HepG2 (cell line): ENCODE measurements around the gene ZSWIM8. TPM values are rescaled to one million over a fixed set of nuclear protein-coding genes. Genes with fewer than 3 reads are reported as not detected.

ENCODE experiments used
- ATAC-seq: fragments of 200-7000 bp; cut with Tn5 transposase; 3 replicates; pipeline ENCODE4 v1.9.1; 2020; ENCODE audit warnings: mild to moderate bottlenecking, moderate library complexity
- BruUV-seq: library from RNA; stranded (reverse); fragments of 400-500 nt; replicated peaks from 2 replicates; lab custom pipeline; 2021; lab: Mats Ljungman, UMichigan
- CTCF ChIA-PET: fragments of 300-600 bp; formaldehyde crosslinking; extraction: SDS; loops from one replicate; lab custom pipeline; 2021; ENCODE audit warnings: low total read pairs, inconsistent platforms, low intra/inter-chr PET ratio; lab: Yijun Ruan, JAX
- POLR2A ChIA-PET: fragments of 350-600 bp; sonication (Branson Sonifier 250); formaldehyde crosslinking; loops from one replicate; lab custom pipeline; 2020; ENCODE audit warnings: antibody characterized with exemption, inconsistent platforms; lab: Yijun Ruan, JAX
- DNase-seq: peaks from one replicate; pipeline ENCODE4 v3.0.0-alpha.2; 2015; ENCODE audit warnings: low spot score
- FAIRE-seq: peaks from 3 replicates; lab custom pipeline; 2011; peaks lifted over from hg19 to GRCh38; lab: Jason Lieb, UNC
- H2AFZ ChIP-seq: one replicate; pipeline ENCODE4 v1.6.1; 2011; ENCODE audit warnings: low read length, inconsistent platforms
- H3K27ac ChIP-seq: fragments of 300-600 bp; 3 replicates; pipeline ENCODE4 v1.8.0; 2011; ENCODE audit warnings: mixed run types, mild to moderate bottlenecking, mixed read lengths, low read length, inconsistent platforms; ENCODE audit not compliant: insufficient read depth; ENCODE audit errors: extremely low read length
- H3K27me3 ChIP-seq, 2 experiments: fragments of 200-600 bp in 1 of 2; 2 replicates in 1 of 2; 3 replicates in 1 of 2; pipeline versions ENCODE4 v1.6.0 to v1.8.0; 2011; ENCODE audit warnings: low read length in 2 of 2, mild to moderate bottlenecking in 2 of 2, moderate library complexity in 2 of 2, inconsistent platforms in 1 of 2; ENCODE audit not compliant: insufficient read depth in 2 of 2, control insufficient read depth in 1 of 2
- H3K36me3 ChIP-seq, 2 experiments: fragments of 200-600 bp in 1 of 2; replicated peaks in 1 of 2; 2 replicates in 1 of 2; 3 replicates in 1 of 2; pipeline versions ENCODE4 v1.5.1 to v1.8.0; 2011; ENCODE audit warnings: low read length in 2 of 2, inconsistent platforms in 1 of 2; ENCODE audit not compliant: insufficient read depth in 2 of 2, control insufficient read depth in 1 of 2
- H3K4me1 ChIP-seq: 2 replicates; pipeline ENCODE4 v1.5.1; 2012; ENCODE audit warnings: low read length, inconsistent platforms; ENCODE audit not compliant: insufficient read depth
- H3K4me2 ChIP-seq: 2 replicates; pipeline ENCODE4 v1.6.0; 2011; ENCODE audit warnings: low read depth, low read length, inconsistent platforms
- H3K4me3 ChIP-seq, 3 experiments: fragments of 200-600 bp in 1 of 3; sonication (generic), shearing (Covaris generic) in 1 of 3; replicated peaks in 1 of 3; 2 replicates each; pipeline ENCODE4 v1.5.1; 2011 to 2016; ENCODE audit warnings: low read length in 3 of 3, inconsistent platforms in 2 of 3, low read depth in 2 of 3, mild to moderate bottlenecking in 2 of 3, control low read depth in 1 of 3, mixed read lengths in 1 of 3; ENCODE audit not compliant: insufficient read depth in 1 of 3
- H3K79me2 ChIP-seq: one replicate; pipeline ENCODE4 v1.6.1; 2011; ENCODE audit warnings: low read length, inconsistent platforms; ENCODE audit not compliant: insufficient read depth
- H3K9ac ChIP-seq: 2 replicates; pipeline ENCODE4 v1.6.0; 2011; ENCODE audit warnings: mild to moderate bottlenecking, low read depth, low read length, inconsistent platforms; ENCODE audit not compliant: insufficient read depth
- H3K9me3 ChIP-seq: 2 replicates; pipeline ENCODE4 v1.5.1; 2012; ENCODE audit warnings: mild to moderate bottlenecking, low read length
- H4K20me1 ChIP-seq: 2 replicates; pipeline ENCODE4 v1.6.0; 2011; ENCODE audit warnings: inconsistent platforms, mild to moderate bottlenecking, low read length, moderate library complexity; ENCODE audit not compliant: insufficient read depth
- ARHGAP35 ChIP-seq: sonication (generic); formaldehyde crosslinking; IDR thresholded peaks from 2 replicates; pipeline ENCODE4 v1.9.0; 2022; ENCODE audit warnings: mild to moderate bottlenecking, inconsistent platforms, moderate library complexity, missing genetic modification reagents, borderline replicate concordance
- BCL6 ChIP-seq: IDR thresholded peaks from 2 replicates; pipeline ENCODE4 v1.6.1; 2016; ENCODE audit warnings: missing genetic modification reagents, missing compliant biosample characterization
- GTF2F1 ChIP-seq: fragments of 150-350 bp; IDR thresholded peaks from 2 replicates; pipeline ENCODE4 v1.6.1; 2014; ENCODE audit warnings: low read length
- GZF1 ChIP-seq: sonication (generic); formaldehyde crosslinking; IDR thresholded peaks from 2 replicates; pipeline ENCODE4 v1.5.1; 2020; ENCODE audit warnings: mild to moderate bottlenecking, missing genetic modification reagents
- IKZF4 ChIP-seq: sonication (generic); formaldehyde crosslinking; IDR thresholded peaks from 2 replicates; pipeline ENCODE4 v1.5.1; 2020; ENCODE audit warnings: borderline replicate concordance, mild to moderate bottlenecking, low read depth, missing genetic modification reagents; ENCODE audit errors: not compliant biosample characterization
- NCOR1 ChIP-seq: fragments of 200-600 bp; sonication (generic); IDR thresholded peaks from 2 replicates; pipeline ENCODE4 v1.7.0; 2017; ENCODE audit warnings: antibody characterized with exemption, low read length, borderline replicate concordance
- RXRB ChIP-seq: IDR thresholded peaks from 2 replicates; pipeline ENCODE4 v1.6.1; 2016; ENCODE audit warnings: borderline replicate concordance, missing genetic modification reagents, missing compliant biosample characterization
- SP4 ChIP-seq: sonication (generic); formaldehyde crosslinking; IDR thresholded peaks from 2 replicates; pipeline ENCODE4 v1.8.1; 2023; ENCODE audit warnings: mild to moderate bottlenecking, missing genetic modification reagents
- TBL1XR1 ChIP-seq: fragments of 150-350 bp; IDR thresholded peaks from 2 replicates; pipeline ENCODE4 v1.6.1; 2014; ENCODE audit warnings: borderline replicate concordance, low read length; ENCODE audit not compliant: partially characterized antibody
- ZNF251 ChIP-seq: sonication (generic); formaldehyde crosslinking; IDR thresholded peaks from 2 replicates; pipeline ENCODE4 v1.9.0; 2021; ENCODE audit warnings: mild to moderate bottlenecking, missing genetic modification reagents
- ZNF256 ChIP-seq: sonication (generic); formaldehyde crosslinking; conservative IDR thresholded peaks from 2 replicates; pipeline ENCODE4 v1.4.0; 2020; ENCODE audit warnings: missing genetic modification reagents
- ZNF335 ChIP-seq: sonication (generic); formaldehyde crosslinking; IDR thresholded peaks from 2 replicates; pipeline ENCODE4 v1.4.0; 2020; ENCODE audit warnings: missing genetic modification reagents
- ZNF607 ChIP-seq: sonication (generic); formaldehyde crosslinking; IDR thresholded peaks from 2 replicates; pipeline ENCODE4 v1.5.1; 2020; ENCODE audit warnings: missing genetic modification reagents, mild to moderate bottlenecking, borderline replicate concordance
- ZSCAN9 ChIP-seq: IDR thresholded peaks from 2 replicates; pipeline ENCODE4 v1.6.1; 2016; ENCODE audit warnings: borderline replicate concordance
- WGBS: methylation state at CpG from one replicate; pipeline ENCODE4 v1.1.6; 2017; ENCODE audit warnings: low lambda C conversion rate; 5-methylcytosine and 5-hydroxymethylcytosine counted together
- in situ Hi-C: cut with HindIII; loops from 2 replicates; pipeline ENCODE4 v1.10.0; 2017; ENCODE audit warnings: low pct_unique_long_range_greater_than_20kb; ENCODE audit not compliant: extremely low pct_ligation_motif_present
- intact Hi-C: fragments of 100-400 bp; cut with micrococcal nuclease; formaldehyde crosslinking; loops from one replicate; pipeline ENCODE4 v1.10.0; 2022; ENCODE audit not compliant: unreplicated experiment
- polyA plus RNA-seq, 8 experiments: library from polyadenylated mRNA; depleted of rRNA in 3 of 8; stranded (reverse) in 7 of 8; unstranded in 1 of 8; fragments of >200 nt; fragmentation: Illumina TruSeq in 4 of 8; extraction: Trizol in 4 of 8; gene quantifications; 2 replicates each; pipeline versions ENCODE4 v1.2.1 to v1.2.3, GENCODE V29; 2011 to 2016; ENCODE audit warnings: low read depth in 4 of 8, missing spikeins in 1 of 8, mixed read lengths in 1 of 8; ENCODE audit not compliant: insufficient read depth in 1 of 8
- total RNA-seq, 5 experiments: library from RNA; depleted of rRNA; stranded (reverse); fragments of >200 nt; fragmentation: Illumina TruSeq; extraction: Trizol; gene quantifications; 2 replicates each; pipeline ENCODE4 v1.2.3, GENCODE V29; 2016; ENCODE audit warnings: low read depth in 1 of 5
- TF ChIP-seq, protein P1 (sequence below): sonication (generic); formaldehyde crosslinking; IDR thresholded peaks from 2 replicates; pipeline ENCODE4 v1.8.0; 2022; ENCODE audit warnings: missing genetic modification reagents, mild to moderate bottlenecking, borderline replicate concordance
- TF ChIP-seq, protein P2 (sequence below): sonication (generic); formaldehyde crosslinking; IDR thresholded peaks from 2 replicates; pipeline ENCODE4 v1.5.1; 2020; ENCODE audit warnings: missing genetic modification reagents, mild to moderate bottlenecking, borderline replicate concordance
- TF ChIP-seq, protein P3 (sequence below): sonication (generic); formaldehyde crosslinking; IDR thresholded peaks from 2 replicates; pipeline ENCODE4 v1.9.0; 2021; ENCODE audit warnings: missing genetic modification reagents, borderline replicate concordance
- TF ChIP-seq, protein P4 (sequence below): IDR thresholded peaks from 2 replicates; pipeline ENCODE4 v1.6.1; 2016; ENCODE audit warnings: control low read depth

The ZSWIM8 gene
- total and polyA plus RNA-seq, 2 of the 13 experiments (the other 11 are each of a cell fraction or from before 2014, with no cell fraction given) = 39.9 to 98.2 TPM

DNA sequence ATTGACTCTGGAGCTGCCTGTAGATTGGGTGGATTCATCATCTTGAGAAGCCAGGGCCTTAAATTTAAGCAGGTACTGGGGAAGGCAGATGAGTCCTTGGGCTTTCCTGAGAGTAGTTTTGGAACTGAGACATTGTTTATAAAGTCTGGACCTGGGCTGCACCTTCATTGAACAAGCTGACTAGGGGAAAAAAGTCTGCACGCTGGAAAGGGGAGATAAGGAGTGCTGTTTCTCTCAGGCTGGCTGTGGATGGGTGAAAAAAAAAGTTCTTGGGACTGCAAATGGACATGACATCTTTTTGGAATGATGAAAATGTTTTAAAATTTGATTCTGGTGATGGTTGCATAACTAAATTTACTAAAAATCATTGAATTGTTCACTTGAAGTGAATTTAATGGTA, 29.2 kb upstream of the ZSWIM8 start:
- CTCF ChIA-PET = no interaction called here
- in situ Hi-C loops = no loop called here
- TF ChIP-seq BCL6 (CRISPR knock-in tag) (no peak), IKZF4 (no peak), NCOR1 (no peak), ZNF335 (CRISPR knock-in tag) (no peak), ARHGAP35 (CRISPR knock-in tag) (no peak), ZNF607 (CRISPR knock-in tag) (no peak), ZNF251 (CRISPR knock-in tag) (no peak), RXRB (CRISPR knock-in tag) (no peak), TBL1XR1 (no peak), GZF1 (CRISPR knock-in tag) (no peak), ZNF256 (CRISPR knock-in tag) (no peak), SP4 (CRISPR knock-in tag) (no peak), GTF2F1 (no peak), ZSCAN9 (CRISPR knock-in tag) (no peak)
- TF ChIP-seq, protein P1, sequence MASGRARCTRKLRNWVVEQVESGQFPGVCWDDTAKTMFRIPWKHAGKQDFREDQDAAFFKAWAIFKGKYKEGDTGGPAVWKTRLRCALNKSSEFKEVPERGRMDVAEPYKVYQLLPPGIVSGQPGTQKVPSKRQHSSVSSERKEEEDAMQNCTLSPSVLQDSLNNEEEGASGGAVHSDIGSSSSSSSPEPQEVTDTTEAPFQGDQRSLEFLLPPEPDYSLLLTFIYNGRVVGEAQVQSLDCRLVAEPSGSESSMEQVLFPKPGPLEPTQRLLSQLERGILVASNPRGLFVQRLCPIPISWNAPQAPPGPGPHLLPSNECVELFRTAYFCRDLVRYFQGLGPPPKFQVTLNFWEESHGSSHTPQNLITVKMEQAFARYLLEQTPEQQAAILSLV = no peak
- TF ChIP-seq, protein P2, sequence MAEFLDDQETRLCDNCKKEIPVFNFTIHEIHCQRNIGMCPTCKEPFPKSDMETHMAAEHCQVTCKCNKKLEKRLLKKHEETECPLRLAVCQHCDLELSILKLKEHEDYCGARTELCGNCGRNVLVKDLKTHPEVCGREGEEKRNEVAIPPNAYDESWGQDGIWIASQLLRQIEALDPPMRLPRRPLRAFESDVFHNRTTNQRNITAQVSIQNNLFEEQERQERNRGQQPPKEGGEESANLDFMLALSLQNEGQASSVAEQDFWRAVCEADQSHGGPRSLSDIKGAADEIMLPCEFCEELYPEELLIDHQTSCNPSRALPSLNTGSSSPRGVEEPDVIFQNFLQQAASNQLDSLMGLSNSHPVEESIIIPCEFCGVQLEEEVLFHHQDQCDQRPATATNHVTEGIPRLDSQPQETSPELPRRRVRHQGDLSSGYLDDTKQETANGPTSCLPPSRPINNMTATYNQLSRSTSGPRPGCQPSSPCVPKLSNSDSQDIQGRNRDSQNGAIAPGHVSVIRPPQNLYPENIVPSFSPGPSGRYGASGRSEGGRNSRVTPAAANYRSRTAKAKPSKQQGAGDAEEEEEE (CRISPR knock-in tag) = no peak
- TF ChIP-seq, protein P3, sequence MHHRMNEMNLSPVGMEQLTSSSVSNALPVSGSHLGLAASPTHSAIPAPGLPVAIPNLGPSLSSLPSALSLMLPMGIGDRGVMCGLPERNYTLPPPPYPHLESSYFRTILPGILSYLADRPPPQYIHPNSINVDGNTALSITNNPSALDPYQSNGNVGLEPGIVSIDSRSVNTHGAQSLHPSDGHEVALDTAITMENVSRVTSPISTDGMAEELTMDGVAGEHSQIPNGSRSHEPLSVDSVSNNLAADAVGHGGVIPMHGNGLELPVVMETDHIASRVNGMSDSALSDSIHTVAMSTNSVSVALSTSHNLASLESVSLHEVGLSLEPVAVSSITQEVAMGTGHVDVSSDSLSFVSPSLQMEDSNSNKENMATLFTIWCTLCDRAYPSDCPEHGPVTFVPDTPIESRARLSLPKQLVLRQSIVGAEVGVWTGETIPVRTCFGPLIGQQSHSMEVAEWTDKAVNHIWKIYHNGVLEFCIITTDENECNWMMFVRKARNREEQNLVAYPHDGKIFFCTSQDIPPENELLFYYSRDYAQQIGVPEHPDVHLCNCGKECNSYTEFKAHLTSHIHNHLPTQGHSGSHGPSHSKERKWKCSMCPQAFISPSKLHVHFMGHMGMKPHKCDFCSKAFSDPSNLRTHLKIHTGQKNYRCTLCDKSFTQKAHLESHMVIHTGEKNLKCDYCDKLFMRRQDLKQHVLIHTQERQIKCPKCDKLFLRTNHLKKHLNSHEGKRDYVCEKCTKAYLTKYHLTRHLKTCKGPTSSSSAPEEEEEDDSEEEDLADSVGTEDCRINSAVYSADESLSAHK (CRISPR knock-in tag) = no peak
- TF ChIP-seq, protein P4, sequence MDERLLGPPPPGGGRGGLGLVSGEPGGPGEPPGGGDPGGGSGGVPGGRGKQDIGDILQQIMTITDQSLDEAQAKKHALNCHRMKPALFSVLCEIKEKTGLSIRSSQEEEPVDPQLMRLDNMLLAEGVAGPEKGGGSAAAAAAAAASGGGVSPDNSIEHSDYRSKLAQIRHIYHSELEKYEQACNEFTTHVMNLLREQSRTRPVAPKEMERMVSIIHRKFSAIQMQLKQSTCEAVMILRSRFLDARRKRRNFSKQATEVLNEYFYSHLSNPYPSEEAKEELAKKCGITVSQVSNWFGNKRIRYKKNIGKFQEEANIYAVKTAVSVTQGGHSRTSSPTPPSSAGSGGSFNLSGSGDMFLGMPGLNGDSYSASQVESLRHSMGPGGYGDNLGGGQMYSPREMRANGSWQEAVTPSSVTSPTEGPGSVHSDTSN = no peak

More for the DNA sequence above, 29.2 kb upstream of the ZSWIM8 start:
- H4K20me1 ChIP-seq = no peaks in the 10 kb centered on the region
- no peak overlapping the region for H2AFZ ChIP-seq
- H3K79me2 ChIP-seq = no peaks in the 10 kb centered on the region
- intact Hi-C loops = no loop called here
- H3K36me3 ChIP-seq = peaks cover 20 to 65% of the 10 kb centered on the region in 2 experiments
- H3K4me3 ChIP-seq = no peak overlapping the region
- H3K9me3 ChIP-seq = no peaks in the 10 kb centered on the region
- ATAC-seq (no peak), FAIRE-seq (no peak), DNase-seq (no peak)
- no TSS peak for BruUV-seq
- H3K27ac ChIP-seq = no peak overlapping the region
- 97% methylated on average over 1 of the region's 1 CpG for WGBS
- POLR2A ChIA-PET = interaction anchor here (1.7 kb wide), 1 partner anchor 11 kb away, joined by 6 read pairs; no protein-coding TSS in a partner anchor
- H3K4me1 ChIP-seq = 0 out of 2 replicates have a peak, but pooled peaks cover 5% of the 10 kb centered on the region
- no peaks in the 10 kb centered on the region for H3K27me3 ChIP-seq
- no peak overlapping the region for H3K4me2 ChIP-seq
- H3K9ac ChIP-seq = no peak overlapping the region
